GM10266 (cell line): ENCODE measurements around the gene MRFAP1.

Experiments
- DNase-seq: peaks from one replicate; pipeline ENCODE4 v3.0.0; 2012; ENCODE audit errors: extremely low spot score
- CTCF ChIP-seq: IDR thresholded peaks from 2 replicates; pipeline ENCODE4 v1.5.1; 2012; ENCODE audit warnings: mild to moderate bottlenecking, low read depth; ENCODE audit not compliant: control insufficient read depth, insufficient read depth; ENCODE audit errors: missing control alignments

The MRFAP1 gene

GRCh38 chr4:6640292-6641163, at the start of gene MRFAP1:
MRFAP1 (plus strand) TSS chr4:6640685; CDS start chr4:6640863, 178 bp downstream.
- DNase-seq, result peak; percentile 93
- no peak for TF ChIP-seq CTCF

- TF ChIP-seq CTCF, result no peak
- DNase-seq, result peak; percentile 56
Measured at GRCh38 chr4:6591313-6591712, 49.2 kb upstream of the MRFAP1 start.

GRCh38 chr4:6591781-6592180, 48.7 kb upstream of the MRFAP1 start:
- DNase-seq, result no peak
- TF ChIP-seq CTCF, result no peak

- DNase-seq, result no peak
- TF ChIP-seq CTCF, result no peak
Measured at GRCh38 chr4:6592804-6593563, 47.5 kb upstream of the MRFAP1 start.

- DNase-seq, result no peak
- TF ChIP-seq CTCF, result no peak
Measured at GRCh38 chr4:6594341-6594740, 46.1 kb upstream of the MRFAP1 start.

- no peak for TF ChIP-seq CTCF
- DNase-seq, result no peak
Measured at GRCh38 chr4:6594826-6595355, 45.6 kb upstream of the MRFAP1 start.

GRCh38 chr4:6595897-6596537, 44.5 kb upstream of the MRFAP1 start:
- TF ChIP-seq CTCF, result no peak
- no peak for DNase-seq
